Activated CD4-positive, alpha-beta T cell treated with anti-CD3 and anti-CD28 coated beads, Interleukin-2, amount 10 ng/mL, durations not matched to agents 24 days and 14 days (primary cell): ENCODE data around the gene PTCSC3. TPM values are rescaled to one million over a fixed set of nuclear protein-coding genes. Genes with fewer than 3 reads are reported as not detected.

Source experiments
- DNase-seq: peaks from one replicate; pipeline ENCODE4 v3.0.0; 2022
- H3K27ac Mint-ChIP-seq: one replicate; pipeline ENCODE4 v1.8.0; 2022; ENCODE audit warnings: mild to moderate bottlenecking, mixed read lengths
- H3K27me3 Mint-ChIP-seq: one replicate; pipeline ENCODE4 v1.8.0; 2022; ENCODE audit warnings: mixed read lengths
- H3K36me3 Mint-ChIP-seq: one replicate; pipeline ENCODE4 v1.8.0; 2022; ENCODE audit warnings: low read depth, mild to moderate bottlenecking, mixed read lengths
- H3K4me1 Mint-ChIP-seq: one replicate; pipeline ENCODE4 v1.8.0; 2021; ENCODE audit warnings: mixed read lengths
- H3K4me3 Mint-ChIP-seq: one replicate; pipeline ENCODE4 v1.8.0; 2022; ENCODE audit warnings: mild to moderate bottlenecking, moderate library complexity, mixed read lengths
- H3K9me3 Mint-ChIP-seq: one replicate; pipeline ENCODE4 v1.8.0; 2021; ENCODE audit warnings: mixed read lengths
- intact Hi-C: fragments of 100-400 bp; cut with micrococcal nuclease; formaldehyde crosslinking; loops from one replicate; pipeline ENCODE4 v1.15.1; 2023
- total RNA-seq: library from RNA; stranded (reverse); gene quantifications from 2 replicates; pipeline ENCODE4 v1.2.3, GENCODE V29; 2022

Gene PTCSC3
- total RNA-seq, 1 donor from 2014 or later, result not detected

- Mint-ChIP-seq H3K27ac (no peak overlapping the region), H3K36me3 (no peaks in the 10 kb centered on the region), H3K4me1 (no peaks in the 10 kb centered on the region), H3K27me3 (peaks cover 3% of the 10 kb centered on the region), H3K9me3 (no peaks in the 10 kb centered on the region), H3K4me3 (no peak overlapping the region)
- DNase-seq, result no peak
- intact Hi-C loops, result no loop called here
Measured at GRCh38 chr14:36087411-36087810, 89.1 kb downstream of the PTCSC3 start.

- Mint-ChIP-seq H3K4me3 (no peak overlapping the region), H3K27ac (no peak overlapping the region), H3K4me1 (no peaks in the 10 kb centered on the region), H3K9me3 (no peaks in the 10 kb centered on the region), H3K27me3 (peaks cover 3% of the 10 kb centered on the region), H3K36me3 (no peaks in the 10 kb centered on the region)
- DNase-seq, result no peak
- intact Hi-C loops, result no loop called here
Measured at GRCh38 chr14:36086629-36087395, 89.7 kb downstream of the PTCSC3 start.

DNA sequence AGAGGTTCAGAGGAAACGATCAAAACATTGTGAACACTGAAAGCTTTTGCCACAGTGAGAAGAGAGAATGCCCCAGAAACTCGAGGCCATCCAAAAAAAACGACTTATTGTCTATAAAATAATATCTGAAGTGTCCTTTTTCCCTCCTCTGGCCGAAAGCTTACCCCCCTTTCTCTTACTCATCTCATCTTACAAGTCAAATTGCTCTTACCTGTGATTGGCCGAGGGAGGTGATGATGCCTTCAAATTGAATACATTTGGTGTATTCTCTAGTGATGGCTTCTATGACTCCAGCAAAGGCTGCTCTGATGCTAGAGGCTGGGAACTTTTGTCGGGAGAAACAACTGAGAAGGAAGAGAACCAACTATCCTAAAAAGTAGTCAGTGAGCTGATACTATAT is 90.7 kb downstream of the PTCSC3 start:
- H3K4me1 Mint-ChIP-seq, result no peaks in the 10 kb centered on the region
- H3K36me3 Mint-ChIP-seq, result no peaks in the 10 kb centered on the region
- no peaks in the 10 kb centered on the region for H3K9me3 Mint-ChIP-seq
- intact Hi-C loops, result no loop called here
- no peak for DNase-seq
- no peak overlapping the region for H3K27ac Mint-ChIP-seq
- no peak overlapping the region for H3K4me3 Mint-ChIP-seq
- H3K27me3 Mint-ChIP-seq, result peaks cover 6% of the 10 kb centered on the region

Other genes starting within 250 kb of the PTCSC3 start
- 30.3 and 31.3 TPM in 2 replicates for gene MBIP, start 143.9 kb upstream of the PTCSC3 start, total RNA-seq